ENCODE results near the gene ANKRD53.

GRCh38 chr2:70967189-70967588 lies 11.2 kb upstream of the ANKRD53 start:
- no peak for TF ChIP-seq CTCF (IDR thresholded peaks at IDR 0.05)
- no peak for TF ChIP-seq POLR2AphosphoS5 (IDR thresholded peaks at IDR 0.05)
- TF ChIP-seq POLR2A (IDR thresholded peaks at IDR 0.05): no peak
- no peak for TF ChIP-seq EP300 (IDR thresholded peaks at IDR 0.05)
